Activated B cell treated with CpG ODN at 0.5 μM for 24 hours (primary cell): ENCODE results near the gene CTSW. TPM values are rescaled to one million over a fixed set of nuclear protein-coding genes. Genes with fewer than 3 reads are reported as not detected.

Experiments used
- ATAC-seq: fragments of 200-7000 bp; cut with Tn5 transposase; one replicate; pipeline ENCODE4 v1.10.0; 2021; ENCODE audit warnings: low read depth, mild to moderate bottlenecking, moderate library complexity
- CTCF ChIA-PET: fragments of 350-600 bp; sonication (Branson Sonifier 250); formaldehyde crosslinking; loops from one replicate; lab custom pipeline; 2021; ENCODE audit warnings: antibody characterized with exemption; lab: Charles Lee
- POLR2A ChIA-PET: fragments of 350-600 bp; sonication (Branson Sonifier 250); formaldehyde crosslinking; loops from one replicate; lab custom pipeline; 2021; ENCODE audit warnings: antibody characterized with exemption; lab: Charles Lee
- DNase-seq: peaks from one replicate; pipeline ENCODE4 v3.0.0; 2022
- H3K27ac Mint-ChIP-seq: one replicate; pipeline ENCODE4 v1.8.0; 2020; ENCODE audit warnings: mixed read lengths
- H3K27me3 Mint-ChIP-seq: one replicate; pipeline ENCODE4 v1.8.0; 2021; ENCODE audit warnings: mixed read lengths
- H3K36me3 Mint-ChIP-seq: one replicate; pipeline ENCODE4 v1.8.0; 2021; ENCODE audit warnings: low read depth, mixed read lengths
- H3K4me1 Mint-ChIP-seq: one replicate; pipeline ENCODE4 v1.8.0; 2021; ENCODE audit warnings: mixed read lengths
- H3K4me3 Mint-ChIP-seq: one replicate; pipeline ENCODE4 v1.8.0; 2020; ENCODE audit warnings: mild to moderate bottlenecking, mixed read lengths
- H3K9me3 Mint-ChIP-seq: one replicate; pipeline ENCODE4 v1.8.0; 2020; ENCODE audit warnings: mixed read lengths
- CTCF ChIP-seq: fragments of 200-600 bp; IDR thresholded peaks from one replicate; pipeline ENCODE4 v1.8.0; 2022; ENCODE audit warnings: antibody characterized with exemption, mild to moderate bottlenecking
- intact Hi-C: fragments of 100-400 bp; cut with micrococcal nuclease; formaldehyde crosslinking; loops from one replicate; pipeline ENCODE4 v1.15.1; 2024
- total RNA-seq: library from RNA; stranded (reverse); gene quantifications from 2 replicates; pipeline ENCODE4 v1.2.3, GENCODE V29; 2022

CTSW gene
- total RNA-seq, 1 donor from 2014 or later: 0.93 TPM

DNA sequence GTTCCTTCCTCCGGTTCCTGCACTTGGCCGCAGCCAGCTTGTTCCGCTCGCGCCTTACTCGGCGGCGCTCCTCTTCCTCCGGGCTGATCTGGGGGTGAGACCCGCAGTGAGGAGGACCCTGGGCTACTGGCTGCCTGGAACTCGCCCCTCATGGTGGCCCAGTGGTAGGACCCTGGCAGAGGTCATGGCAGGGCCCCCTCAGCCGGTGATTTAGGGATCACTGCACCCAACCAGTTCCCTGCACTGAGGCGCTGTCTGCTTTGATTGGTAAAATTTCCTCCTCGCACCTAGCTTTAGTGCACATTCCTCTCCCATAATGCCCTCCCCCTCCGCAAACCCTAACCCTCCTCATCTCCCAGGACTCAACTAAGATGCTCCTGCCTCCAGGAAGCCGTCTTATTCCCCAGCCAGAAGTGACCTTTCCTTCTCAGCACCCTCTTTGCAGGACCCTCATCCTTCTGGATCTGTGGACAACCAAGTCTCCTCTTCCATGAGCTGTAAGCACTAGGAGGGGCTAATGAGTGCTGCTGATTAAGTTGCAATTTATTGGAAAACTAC lies 14.5 kb downstream of the CTSW start:
- H3K27ac Mint-ChIP-seq: peak overlapping the region; percentile 86
- ChIA-PET CTCF (interaction anchor here (0.6 to 2.7 kb wide), 2 partner anchors 9 to 35 kb away, joined by 3 to 17 read pairs; no protein-coding TSS in a partner anchor), POLR2A (interaction anchor here (0.9 to 11.8 kb wide), 17 partner anchors 8 to 471 kb away, joined by 3 to 340 read pairs (median 4); partner anchors contain the start of genes C11orf68, CFL1, KAT5 and MUS81)
- H3K27me3 Mint-ChIP-seq: no peaks in the 10 kb centered on the region
- no peak for TF ChIP-seq CTCF
- ATAC-seq (no peak), DNase-seq (no peak)
- H3K4me3 Mint-ChIP-seq: peak overlapping the region; percentile 78
- intact Hi-C loops: no loop called here
- peaks cover 46% of the 10 kb centered on the region for H3K4me1 Mint-ChIP-seq
- H3K36me3 Mint-ChIP-seq: no peaks in the 10 kb centered on the region
- no peaks in the 10 kb centered on the region for H3K9me3 Mint-ChIP-seq

DNA sequence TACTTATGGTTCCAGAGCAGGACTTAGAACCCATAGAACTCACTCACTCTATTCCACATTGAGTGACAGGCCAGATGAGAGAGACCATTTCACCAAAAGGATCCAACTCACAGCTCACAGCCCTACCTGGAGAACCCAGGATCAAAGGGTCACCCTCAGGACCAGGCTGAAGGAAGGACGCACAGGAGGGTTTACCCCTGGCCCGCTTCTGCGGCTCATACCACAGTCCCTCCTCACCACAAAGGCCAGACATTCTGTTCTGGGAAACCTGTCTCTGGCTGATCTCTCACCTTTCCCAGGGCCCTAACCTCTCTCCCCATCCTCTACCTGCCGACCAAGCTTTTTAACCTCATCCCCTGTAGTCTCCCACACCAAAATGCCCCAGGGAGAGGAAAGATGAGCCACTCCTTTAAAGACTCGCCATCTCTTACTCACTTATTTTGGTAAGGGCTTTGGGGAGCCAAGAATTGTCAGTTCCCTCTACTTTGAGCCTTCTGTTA lies 15.9 kb downstream of the CTSW start:
- CTCF ChIA-PET: interaction anchor here (1.2 kb wide), 1 partner anchor 7 kb away, joined by 3 read pairs; the partner anchor contains the start of gene FIBP
- TF ChIP-seq CTCF: no peak
- no peak for ATAC-seq
- no peak for DNase-seq
- no peak overlapping the region for H3K4me3 Mint-ChIP-seq
- peaks cover 37% of the 10 kb centered on the region for H3K4me1 Mint-ChIP-seq
- no peaks in the 10 kb centered on the region for H3K9me3 Mint-ChIP-seq
- no peak overlapping the region for H3K27ac Mint-ChIP-seq
- H3K36me3 Mint-ChIP-seq: no peaks in the 10 kb centered on the region
- H3K27me3 Mint-ChIP-seq: peaks cover under 1% of the 10 kb centered on the region
- POLR2A ChIA-PET: interaction anchor here (0.7 to 2.9 kb wide), 6 partner anchors 7 to 32 kb away, joined by 4 to 17 read pairs (median 5); partner anchors contain the start of genes C11orf68, DRAP1 and FIBP
- intact Hi-C loops: no loop called here

DNA sequence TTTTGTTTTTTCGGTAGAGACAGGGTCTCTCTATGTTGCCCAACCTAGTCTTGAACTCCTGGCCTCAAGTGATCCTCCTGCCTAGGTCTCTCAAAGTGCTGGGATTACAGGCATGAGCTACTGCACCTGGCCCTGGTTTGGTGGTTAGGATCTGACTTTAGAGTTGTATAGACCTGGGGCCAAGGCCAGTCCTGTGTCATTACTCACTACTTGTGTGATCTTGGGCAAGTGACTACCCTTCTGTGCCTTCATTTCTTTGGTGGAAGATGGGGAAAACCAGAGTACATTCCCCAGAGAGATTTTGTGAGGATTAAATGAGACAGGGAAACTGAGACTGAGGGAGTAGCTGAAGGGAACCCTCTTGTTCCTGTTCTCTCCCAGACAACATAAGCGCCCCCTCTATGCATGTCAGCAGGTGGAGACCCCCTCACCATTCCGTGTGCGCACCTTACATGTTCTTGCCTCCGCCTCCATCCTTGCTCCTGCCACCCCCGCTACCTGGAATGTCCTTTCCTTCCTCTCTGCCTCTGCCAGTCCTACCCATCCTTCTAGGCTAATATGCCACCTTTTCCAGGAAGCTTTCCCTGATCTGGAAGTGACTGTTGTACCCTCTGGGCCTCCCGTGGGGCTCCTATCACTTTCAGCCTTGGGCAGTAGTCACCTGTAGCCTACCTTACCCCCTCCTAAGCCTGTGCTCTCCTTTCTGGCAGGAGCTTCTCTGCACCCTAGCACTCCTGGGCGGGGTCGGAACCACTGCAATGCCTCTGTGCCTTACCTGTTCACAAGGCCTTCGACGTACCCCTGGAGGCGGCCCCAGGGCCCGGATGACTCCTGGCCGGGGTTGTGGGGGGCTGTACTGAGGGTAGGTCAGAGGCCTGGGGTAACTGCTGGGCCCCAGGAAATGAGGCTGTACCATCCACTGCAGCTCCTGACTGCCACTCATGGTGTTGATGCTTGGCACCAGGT lies 16.7 kb downstream of the CTSW start:
- no peak for ATAC-seq
- peaks cover 44% of the 10 kb centered on the region for H3K4me1 Mint-ChIP-seq

DNA sequence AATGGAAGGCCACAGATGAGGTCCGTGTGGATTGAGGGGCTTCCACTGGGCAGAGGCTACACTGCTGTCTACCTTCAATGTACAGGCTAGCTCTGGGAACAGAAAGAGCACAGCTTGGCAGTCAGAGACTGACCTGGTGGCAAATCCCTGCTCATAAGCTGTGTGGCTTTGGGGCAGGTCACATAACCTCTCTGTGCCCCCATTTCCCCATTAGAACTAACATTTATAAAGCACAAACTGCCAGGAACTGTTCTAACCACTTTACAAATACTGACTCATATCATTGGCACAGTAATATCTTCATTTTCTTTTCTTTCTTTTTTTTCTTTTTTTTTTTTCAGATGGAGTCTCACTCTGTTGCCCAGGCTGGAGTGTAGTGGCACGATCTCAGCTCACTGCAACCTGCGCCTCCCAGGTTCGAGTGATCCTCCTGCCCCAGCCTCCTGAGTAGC lies 17.4 kb downstream of the CTSW start:
- ATAC-seq: no peak
- H3K27ac Mint-ChIP-seq: no peak overlapping the region
- peaks cover 2% of the 10 kb centered on the region for H3K27me3 Mint-ChIP-seq
- ChIA-PET CTCF (interaction anchor here (1.2 to 2.7 kb wide), 2 partner anchors 9 to 12 kb away, joined by 3 to 10 read pairs; partner anchors contain the start of gene FIBP), POLR2A (interaction anchor here (1.7 to 2.2 kb wide), 2 partner anchors 8 to 22 kb away, joined by 5 to 17 read pairs; partner anchors contain the start of genes C11orf68, DRAP1 and FIBP)
- H3K9me3 Mint-ChIP-seq: no peaks in the 10 kb centered on the region
- intact Hi-C loops: no loop called here
- no peak overlapping the region for H3K4me3 Mint-ChIP-seq
- no peak for TF ChIP-seq CTCF
- no peak for DNase-seq
- no peaks in the 10 kb centered on the region for H3K36me3 Mint-ChIP-seq
- H3K4me1 Mint-ChIP-seq: peaks cover 37% of the 10 kb centered on the region

More for the DNA sequence above, 16.7 kb downstream of the CTSW start:
- ChIA-PET POLR2A (interaction anchor here (1.7 to 2.2 kb wide), 2 partner anchors 8 to 23 kb away, joined by 5 to 17 read pairs; partner anchors contain the start of genes C11orf68, DRAP1 and FIBP), CTCF (interaction anchor here (1.2 to 2.7 kb wide), 2 partner anchors 8 to 11 kb away, joined by 3 to 10 read pairs; partner anchors contain the start of gene FIBP)
- intact Hi-C loops: no loop called here
- Mint-ChIP-seq H3K4me3 (no peak overlapping the region), H3K27me3 (peaks cover 2% of the 10 kb centered on the region), H3K9me3 (no peaks in the 10 kb centered on the region), H3K36me3 (no peaks in the 10 kb centered on the region), H3K27ac (peak overlapping the region; percentile 0)
- no peak for TF ChIP-seq CTCF
- no peak for DNase-seq
